K562 (cell line): ENCODE data around the gene MGAT4B. TPM values are rescaled to one million over a fixed set of nuclear protein-coding genes. Genes with fewer than 3 reads are reported as not detected.

Experiments
- CEBPB ChIP-seq: fragments of 450-650 bp; IDR thresholded peaks from 2 replicates; pipeline ENCODE4 v1.6.1; 2016; ENCODE audit warnings: missing genetic modification characterization, missing compliant biosample characterization
- FOXK2 ChIP-seq, 2 experiments: fragments of 450-650 bp; IDR thresholded peaks in 1 of 2; conservative IDR thresholded peaks in 1 of 2; 2 replicates each; pipeline ENCODE4 v1.6.1; 2016; ENCODE audit warnings: low read depth in 2 of 2, mild to moderate bottlenecking in 1 of 2
- JUN ChIP-seq, 2 experiments: sonication (generic) in 1 of 2; formaldehyde crosslinking in 1 of 2; IDR thresholded peaks; 2 replicates each; pipeline versions ENCODE4 v1.6.1 to v1.8.0; 2012 to 2022; ENCODE audit warnings: borderline replicate concordance in 2 of 2, mild to moderate bottlenecking in 2 of 2, improper control_type of control experiment in 1 of 2, low read depth in 1 of 2, low read length in 1 of 2, missing genetic modification reagents in 1 of 2
- MCM2 ChIP-seq: fragments of 450-650 bp; IDR thresholded peaks from 2 replicates; pipeline ENCODE4 v1.6.1; 2017; ENCODE audit warnings: low read depth, mild to moderate bottlenecking
- NCOA4 ChIP-seq: fragments of 450-650 bp; IDR thresholded peaks from 2 replicates; pipeline ENCODE4 v1.6.1; 2018; ENCODE audit warnings: mild to moderate bottlenecking; ENCODE audit not compliant: partially characterized antibody
- NFYB ChIP-seq: IDR thresholded peaks from 2 replicates; pipeline ENCODE4 v1.6.1; 2011; ENCODE audit warnings: mild to moderate bottlenecking, moderate library complexity; ENCODE audit not compliant: insufficient read length; ENCODE audit errors: extremely low read depth
- POLR2H ChIP-seq: IDR thresholded peaks from 2 replicates; pipeline ENCODE4 v1.6.1; 2016; ENCODE audit warnings: missing genetic modification characterization, low read depth, mild to moderate bottlenecking, control low read depth, missing compliant biosample characterization, moderate library complexity
- SNRNP70 ChIP-seq: fragments of 200-400 bp; formaldehyde crosslinking; optimal IDR thresholded peaks from 2 replicates; pipeline ENCODE3; 2017; ENCODE audit warnings: low read depth, low read length
- TFAP4 ChIP-seq: sonication (generic); formaldehyde crosslinking; IDR thresholded peaks from 2 replicates; pipeline ENCODE4 v1.8.0; 2022; ENCODE audit warnings: missing genetic modification reagents, mild to moderate bottlenecking, moderate library complexity, borderline replicate concordance
- ZBTB1 ChIP-seq: sonication (generic); formaldehyde crosslinking; IDR thresholded peaks from 2 replicates; pipeline ENCODE4 v1.8.1; 2023; ENCODE audit warnings: missing genetic modification reagents, low read depth, mild to moderate bottlenecking, borderline replicate concordance
- ZNF224 ChIP-seq: sonication (generic); formaldehyde crosslinking; IDR thresholded peaks from 2 replicates; pipeline ENCODE4 v1.8.0; 2022; ENCODE audit warnings: mild to moderate bottlenecking, missing genetic modification reagents
- polyA plus RNA-seq, 8 experiments: library from polyadenylated mRNA; depleted of rRNA in 4 of 8; stranded (reverse) in 5 of 8; unstranded in 3 of 8; fragments of >200 nt; fragmentation: Nextera tagmentation in 2 of 8; fragmentation: Illumina TruSeq in 1 of 8; extraction: Ambion mirVana in 2 of 8; extraction: Trizol in 1 of 8; gene quantifications; 2 replicates each; pipeline versions ENCODE4 v1.2.1 to v1.2.3, GENCODE V29; 2011 to 2014; ENCODE audit warnings: inconsistent platforms in 1 of 8, missing spikeins in 1 of 8
- total RNA-seq, 7 experiments: library from RNA; depleted of rRNA in 6 of 7; stranded (reverse); fragments of >200 nt in 6 of 7; fragmentation: Illumina TruSeq in 2 of 7; extraction: Trizol in 2 of 7; gene quantifications; 2 replicates each; pipeline versions ENCODE4 v1.2.1 to v1.2.3, GENCODE V29; 2011 to 2021; ENCODE audit warnings: low replicate concordance in 1 of 7
- TF ChIP-seq, protein P1 (sequence below): sonication (generic); formaldehyde crosslinking; IDR thresholded peaks from 2 replicates; pipeline ENCODE4 v1.8.0; 2022; ENCODE audit warnings: missing genetic modification reagents, mild to moderate bottlenecking, borderline replicate concordance
- TF ChIP-seq, protein P2 (sequence below): fragments of 450-650 bp; IDR thresholded peaks from 2 replicates; pipeline ENCODE4 v1.6.1; 2016; ENCODE audit warnings: missing biosample characterization, missing genetic modification characterization
- TF ChIP-seq, protein P3 (sequence below), 2 experiments: fragments of 450-650 bp; formaldehyde crosslinking in 1 of 2; IDR thresholded peaks; 2 replicates each; pipeline versions ENCODE4 v1.4.0 to v1.6.1; 2014 to 2020; ENCODE audit warnings: mild to moderate bottlenecking in 2 of 2, borderline replicate concordance in 1 of 2, low read depth in 1 of 2

The MGAT4B gene
- total and polyA plus RNA-seq, 9 of the 15 experiments (the other 6 are each of a cell fraction or from before 2014, with no cell fraction given): 0.34 to 133 (median 75.4) TPM

DNA sequence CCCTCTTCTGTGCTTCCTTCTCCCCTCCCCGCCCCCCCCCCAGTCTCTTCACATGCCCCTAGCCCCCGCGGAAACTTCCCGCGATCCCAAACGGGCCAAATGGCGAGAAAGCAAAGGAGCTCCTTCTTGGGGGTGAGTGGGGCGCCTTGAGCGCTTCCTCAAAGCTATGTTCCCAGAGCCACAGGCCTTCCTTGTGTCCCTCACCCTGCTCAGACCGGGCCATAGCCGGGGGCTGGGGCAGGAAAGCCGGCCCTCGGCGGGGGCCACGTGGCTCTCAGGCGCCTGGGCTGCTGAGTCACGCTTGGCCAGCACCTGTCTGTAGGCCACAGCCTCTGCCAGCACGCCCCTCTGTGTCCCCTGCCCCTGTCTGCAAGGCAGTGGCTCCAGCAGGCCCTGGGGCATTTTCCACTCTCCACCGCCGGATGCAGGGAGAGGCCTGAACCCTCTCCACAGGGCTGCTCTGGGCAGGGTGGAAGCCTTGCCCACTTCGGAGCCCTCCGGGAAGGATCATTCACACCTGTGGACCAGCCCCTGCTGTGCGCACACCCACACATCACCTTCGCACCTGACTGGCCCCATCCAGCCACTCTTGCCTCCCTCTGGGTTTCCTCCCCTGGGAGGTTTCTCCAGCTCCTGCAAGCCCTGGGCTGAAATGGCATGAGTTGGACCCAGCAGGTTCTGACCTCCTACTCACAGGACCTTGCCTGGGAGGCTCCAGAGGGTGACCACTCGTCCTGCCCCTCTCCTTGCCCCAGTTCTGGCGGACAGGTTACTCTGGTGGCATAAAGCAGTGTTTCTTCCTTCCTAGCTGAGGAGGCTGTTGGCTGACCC lies 12.8 kb upstream of the MGAT4B start (continued):
- no peak for TF ChIP-seq MCM2
- 0 out of 2 replicates have a peak, but pooled peaks have one; percentile 12 for TF ChIP-seq POLR2H
- TF ChIP-seq, protein P1, sequence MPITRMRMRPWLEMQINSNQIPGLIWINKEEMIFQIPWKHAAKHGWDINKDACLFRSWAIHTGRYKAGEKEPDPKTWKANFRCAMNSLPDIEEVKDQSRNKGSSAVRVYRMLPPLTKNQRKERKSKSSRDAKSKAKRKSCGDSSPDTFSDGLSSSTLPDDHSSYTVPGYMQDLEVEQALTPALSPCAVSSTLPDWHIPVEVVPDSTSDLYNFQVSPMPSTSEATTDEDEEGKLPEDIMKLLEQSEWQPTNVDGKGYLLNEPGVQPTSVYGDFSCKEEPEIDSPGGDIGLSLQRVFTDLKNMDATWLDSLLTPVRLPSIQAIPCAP (CRISPR knock-in tag): 0 out of 2 replicates have a peak, but pooled peaks have one; percentile 14
- no peak for TF ChIP-seq SNRNP70
- TF ChIP-seq JUN (IDR thresholded peaks at IDR 0.05; ENCODE audit: borderline replicate concordance, low read depth, low read length): peak; percentile 63; the same call in 1 of the 2 replicates
- no peak for TF ChIP-seq JUN (CRISPR knock-in tag; IDR thresholded peaks at IDR 0.05; ENCODE audit: borderline replicate concordance)
- peak; percentile 11; the same call in 1 of the 2 replicates for TF ChIP-seq TFAP4 (CRISPR knock-in tag)
- no peak for TF ChIP-seq NCOA4
- TF ChIP-seq, protein P2, sequence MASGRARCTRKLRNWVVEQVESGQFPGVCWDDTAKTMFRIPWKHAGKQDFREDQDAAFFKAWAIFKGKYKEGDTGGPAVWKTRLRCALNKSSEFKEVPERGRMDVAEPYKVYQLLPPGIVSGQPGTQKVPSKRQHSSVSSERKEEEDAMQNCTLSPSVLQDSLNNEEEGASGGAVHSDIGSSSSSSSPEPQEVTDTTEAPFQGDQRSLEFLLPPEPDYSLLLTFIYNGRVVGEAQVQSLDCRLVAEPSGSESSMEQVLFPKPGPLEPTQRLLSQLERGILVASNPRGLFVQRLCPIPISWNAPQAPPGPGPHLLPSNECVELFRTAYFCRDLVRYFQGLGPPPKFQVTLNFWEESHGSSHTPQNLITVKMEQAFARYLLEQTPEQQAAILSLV (tag): peak; percentile 56; the same call in 1 of the 2 replicates
- TF ChIP-seq NFYB: no peak
- TF ChIP-seq CEBPB (tag): no peak
- TF ChIP-seq, protein P3, sequence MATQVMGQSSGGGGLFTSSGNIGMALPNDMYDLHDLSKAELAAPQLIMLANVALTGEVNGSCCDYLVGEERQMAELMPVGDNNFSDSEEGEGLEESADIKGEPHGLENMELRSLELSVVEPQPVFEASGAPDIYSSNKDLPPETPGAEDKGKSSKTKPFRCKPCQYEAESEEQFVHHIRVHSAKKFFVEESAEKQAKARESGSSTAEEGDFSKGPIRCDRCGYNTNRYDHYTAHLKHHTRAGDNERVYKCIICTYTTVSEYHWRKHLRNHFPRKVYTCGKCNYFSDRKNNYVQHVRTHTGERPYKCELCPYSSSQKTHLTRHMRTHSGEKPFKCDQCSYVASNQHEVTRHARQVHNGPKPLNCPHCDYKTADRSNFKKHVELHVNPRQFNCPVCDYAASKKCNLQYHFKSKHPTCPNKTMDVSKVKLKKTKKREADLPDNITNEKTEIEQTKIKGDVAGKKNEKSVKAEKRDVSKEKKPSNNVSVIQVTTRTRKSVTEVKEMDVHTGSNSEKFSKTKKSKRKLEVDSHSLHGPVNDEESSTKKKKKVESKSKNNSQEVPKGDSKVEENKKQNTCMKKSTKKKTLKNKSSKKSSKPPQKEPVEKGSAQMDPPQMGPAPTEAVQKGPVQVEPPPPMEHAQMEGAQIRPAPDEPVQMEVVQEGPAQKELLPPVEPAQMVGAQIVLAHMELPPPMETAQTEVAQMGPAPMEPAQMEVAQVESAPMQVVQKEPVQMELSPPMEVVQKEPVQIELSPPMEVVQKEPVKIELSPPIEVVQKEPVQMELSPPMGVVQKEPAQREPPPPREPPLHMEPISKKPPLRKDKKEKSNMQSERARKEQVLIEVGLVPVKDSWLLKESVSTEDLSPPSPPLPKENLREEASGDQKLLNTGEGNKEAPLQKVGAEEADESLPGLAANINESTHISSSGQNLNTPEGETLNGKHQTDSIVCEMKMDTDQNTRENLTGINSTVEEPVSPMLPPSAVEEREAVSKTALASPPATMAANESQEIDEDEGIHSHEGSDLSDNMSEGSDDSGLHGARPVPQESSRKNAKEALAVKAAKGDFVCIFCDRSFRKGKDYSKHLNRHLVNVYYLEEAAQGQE (IDR thresholded peaks at IDR 0.05; ENCODE audit: borderline replicate concordance): no peak
- TF ChIP-seq, protein P3 (CRISPR knock-in tag; IDR thresholded peaks at IDR 0.05; ENCODE audit: low read depth): peak; percentile 72
- no peak for TF ChIP-seq FOXK2 (conservative IDR thresholded peaks at IDR 0.05 in 1 of 2, IDR thresholded peaks at IDR 0.05 in 1 of 2; ENCODE audit: low read depth in 2 of 2)
- no peak for TF ChIP-seq ZBTB1 (CRISPR knock-in tag)
- TF ChIP-seq ZNF224: no peak
